NCI-H1417 treated with DMSO at 0.1 percent for 48 hours (cell line): ENCODE data around the gene IL1RL1.
"Not testable (repeated sequence)": the region's sequence is repeated elsewhere in the genome, so short reads cannot be mapped to it uniquely, and the experiment has no call there.

Source experiments
- DNase-seq: peaks from one replicate; lab custom pipeline; 2025; lab: John Stamatoyannopoulos, UW

IL1RL1 gene

GRCh38 chr2:102294802-102295489 is 16.4 kb upstream of the IL1RL1 start:
- DNase-seq = no peak

GRCh38 chr2:102295566-102295965 is 15.8 kb upstream of the IL1RL1 start:
- no peak for DNase-seq

- DNase-seq = no peak
These were observed 14.9 kb upstream of the IL1RL1 start for GRCh38 chr2:102296449-102296848.

GRCh38 chr2:102297891-102298290 is 13.5 kb upstream of the IL1RL1 start:
- no peak for DNase-seq

- DNase-seq = no peak
These were observed 9.4 kb upstream of the IL1RL1 start for GRCh38 chr2:102301867-102302362.

- no peak for DNase-seq
These were observed 8.9 kb upstream of the IL1RL1 start for GRCh38 chr2:102302458-102302857.

GRCh38 chr2:102303589-102303988 is 7.8 kb upstream of the IL1RL1 start:
- no peak for DNase-seq

GRCh38 chr2:102304268-102304667 is 7.1 kb upstream of the IL1RL1 start:
- DNase-seq = no peak

GRCh38 chr2:102304711-102305611 is 6.4 kb upstream of the IL1RL1 start:
- DNase-seq = no peak

- no peak for DNase-seq
These were observed 5.2 kb upstream of the IL1RL1 start for GRCh38 chr2:102306125-102306524.

GRCh38 chr2:102313025-102313424 is 1.7 kb downstream of the IL1RL1 start:
- DNase-seq = no peak

- DNase-seq = no peak
These were observed 2.1 kb downstream of the IL1RL1 start for GRCh38 chr2:102313471-102313870.

GRCh38 chr2:102313950-102314349 is 2.6 kb downstream of the IL1RL1 start:
- DNase-seq = no peak

- no peak for DNase-seq
These were observed 4.6 kb downstream of the IL1RL1 start for GRCh38 chr2:102315921-102316320.

GRCh38 chr2:102317715-102318114 is 6.4 kb downstream of the IL1RL1 start:
- no peak for DNase-seq

GRCh38 chr2:102318437-102318836 is 7.1 kb downstream of the IL1RL1 start:
- DNase-seq = no peak

- no peak for DNase-seq
These were observed 10.8 kb downstream of the IL1RL1 start for GRCh38 chr2:102321941-102322719.

GRCh38 chr2:102324914-102325313 is 13.6 kb downstream of the IL1RL1 start:
- not testable (repeated sequence) for DNase-seq

GRCh38 chr2:102331311-102331980 is 20.1 kb downstream of the IL1RL1 start:
- DNase-seq = no peak

- no peak for DNase-seq
These were observed 23.1 kb downstream of the IL1RL1 start for GRCh38 chr2:102334486-102334885.

- DNase-seq = no peak
These were observed 24.6 kb downstream of the IL1RL1 start for GRCh38 chr2:102335871-102336366.
